ENCODE measurements around the gene LRRC32.

The LRRC32 gene

DNA sequence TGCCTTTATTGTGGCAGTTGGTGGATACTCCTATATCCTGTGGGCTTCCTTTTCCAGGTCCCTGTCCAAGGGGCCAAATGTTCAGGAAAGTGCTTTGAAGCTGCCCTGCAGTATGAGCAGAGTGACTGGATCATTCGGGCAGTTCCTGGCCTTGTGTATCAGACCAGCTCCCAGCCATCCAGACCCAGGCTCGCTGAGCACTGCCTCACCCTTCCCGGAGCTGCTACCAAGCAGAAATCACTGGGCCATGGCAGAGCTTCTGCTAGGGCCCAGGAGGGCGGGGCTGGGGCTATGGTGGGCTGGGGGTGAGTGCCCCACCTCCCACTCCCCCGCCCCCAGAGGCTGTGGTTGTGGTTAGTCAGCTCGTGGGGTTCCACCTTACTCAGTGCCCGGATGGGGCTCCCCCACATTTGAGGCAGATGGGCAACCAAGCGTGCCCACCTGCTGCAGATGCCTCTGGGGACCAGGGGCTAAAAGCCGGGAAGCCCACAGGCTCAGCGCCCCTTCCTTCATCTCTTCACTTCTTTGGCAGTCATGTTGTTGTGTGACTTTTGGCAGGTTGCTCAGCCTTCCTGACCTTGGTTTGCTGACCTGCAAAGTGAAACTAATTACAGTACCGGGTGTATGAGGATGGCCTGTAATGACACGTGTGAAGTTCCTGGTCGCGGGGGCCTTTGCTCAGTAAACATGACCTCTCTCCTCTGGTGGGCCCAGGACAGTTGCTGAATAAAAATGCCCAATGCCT lies 2.1 kb upstream of the LRRC32 start:
- no peak overlapping the region for H2AK5ac ChIP-seq (ENCODE audit: low read length, severe bottlenecking)
- H3K4me1 ChIP-seq (ENCODE audit: control insufficient read depth, insufficient read depth, low read depth, low read length), result peaks cover 48% of the 10 kb centered on the region
- 92% methylated on average over 12 of the region's 14 CpGs for whole genome bisulfite sequencing
- no peak overlapping the region for H3K4me2 ChIP-seq (ENCODE audit: low read length, poor library complexity, severe bottlenecking)
- no peak overlapping the region for H3K27ac ChIP-seq (ENCODE audit: low read length, poor library complexity, severe bottlenecking)
- H2AFZ ChIP-seq (ENCODE audit: low read depth, low read length), result no peak overlapping the region
- no peak overlapping the region for H3K14ac ChIP-seq (ENCODE audit: low read length in 2 of 2)
- H3K23ac ChIP-seq (ENCODE audit: low read length in 2 of 2), result no peak overlapping the region
- no peak overlapping the region for H3K4me3 ChIP-seq (ENCODE audit: insufficient read depth in 1 of 2, low read depth in 1 of 2, low read length in 2 of 2)
- H4K91ac ChIP-seq (ENCODE audit: low read length), result no peak overlapping the region
- peaks cover 0 to 10% of the 10 kb centered on the region in 2 experiments for H3K36me3 ChIP-seq (ENCODE audit: control insufficient read depth in 1 of 2, insufficient read depth in 2 of 2, low read depth in 1 of 2, low read length in 2 of 2)
- peaks cover 0 to 11% of the 10 kb centered on the region in 2 experiments for H3K27me3 ChIP-seq (ENCODE audit: control insufficient read depth in 1 of 2, insufficient read depth in 1 of 2, low read length in 2 of 2)
- no peak overlapping the region for H2BK5ac ChIP-seq (ENCODE audit: low read depth, low read length, poor library complexity, severe bottlenecking)
- DNase-seq, result no peak
- H2BK120ac ChIP-seq (ENCODE audit: low read depth, low read length), result no peak overlapping the region
- H2BK12ac ChIP-seq (ENCODE audit: low read length in 2 of 2), result peak overlapping the region in 1 of 2 experiments; percentile 22
- H3K79me1 ChIP-seq (replicated peaks; ENCODE audit: low read length, poor library complexity, severe bottlenecking), result peaks cover 2% of the 10 kb centered on the region
- H4K8ac ChIP-seq (ENCODE audit: low read length), result no peak overlapping the region
- no peak overlapping the region for H3K4ac ChIP-seq (ENCODE audit: low read depth in 1 of 2, low read length in 2 of 2)
- no peak overlapping the region for H3K9ac ChIP-seq (ENCODE audit: low read length)
- peak overlapping the region; percentile 1 for H2BK15ac ChIP-seq (ENCODE audit: low read depth, poor library complexity, severe bottlenecking)
- no peak overlapping the region for H3K18ac ChIP-seq (ENCODE audit: low read depth in 1 of 2, low read length in 2 of 2)
- no peaks in the 10 kb centered on the region for H3K9me3 ChIP-seq (ENCODE audit: control insufficient read depth, low read length)

GRCh38 chr11:76671626-76672309 lies 1.2 kb upstream of the LRRC32 start:
- Histone ChIP-seq H3K27me3 (ENCODE audit: control insufficient read depth in 1 of 2, insufficient read depth in 1 of 2, low read length in 2 of 2) (peaks cover 0 to 10% of the 10 kb centered on the region in 2 experiments), H2AK5ac (ENCODE audit: low read length, severe bottlenecking) (peak overlapping the region; percentile 5), H2BK5ac (ENCODE audit: low read depth, low read length, poor library complexity, severe bottlenecking) (no peak overlapping the region), H3K18ac (ENCODE audit: low read depth in 1 of 2, low read length in 2 of 2) (no peak overlapping the region), H3K14ac (ENCODE audit: low read length in 2 of 2) (no peak overlapping the region), H3K4me2 (ENCODE audit: low read length, poor library complexity, severe bottlenecking) (no peak overlapping the region), H3K4me3 (ENCODE audit: insufficient read depth in 1 of 2, low read depth in 1 of 2, low read length in 2 of 2) (no peak overlapping the region), H3K9ac (ENCODE audit: low read length) (peak overlapping the region; percentile 30), H2AFZ (ENCODE audit: low read depth, low read length) (no peak overlapping the region), H3K27ac (ENCODE audit: low read length, poor library complexity, severe bottlenecking) (no peak overlapping the region), H2BK120ac (ENCODE audit: low read depth, low read length) (no peak overlapping the region), H3K79me1 (replicated peaks; ENCODE audit: low read length, poor library complexity, severe bottlenecking) (peaks cover 2% of the 10 kb centered on the region), H3K36me3 (ENCODE audit: control insufficient read depth in 1 of 2, insufficient read depth in 2 of 2, low read depth in 1 of 2, low read length in 2 of 2) (peaks cover 0 to 16% of the 10 kb centered on the region in 2 experiments), H2BK15ac (ENCODE audit: low read depth, poor library complexity, severe bottlenecking) (peak overlapping the region; percentile 1), H4K91ac (ENCODE audit: low read length) (no peak overlapping the region), H3K23ac (ENCODE audit: low read length in 2 of 2) (no peak overlapping the region), H3K9me3 (ENCODE audit: control insufficient read depth, low read length) (no peaks in the 10 kb centered on the region), H2BK12ac (ENCODE audit: low read length in 2 of 2) (peak overlapping the region; percentile 22 to 52), H4K8ac (ENCODE audit: low read length) (no peak overlapping the region), H3K4me1 (ENCODE audit: control insufficient read depth, insufficient read depth, low read depth, low read length) (peaks cover 48% of the 10 kb centered on the region), H3K4ac (ENCODE audit: low read depth in 1 of 2, low read length in 2 of 2) (peak overlapping the region in 1 of 2 experiments; percentile 45)
- 95% methylated on average over 3 of the region's 5 CpGs for WGBS
- DNase-seq, result no peak

GRCh38 chr11:76671237-76671592 lies 668 bp upstream of the LRRC32 start:
- Histone ChIP-seq H3K4me1 (ENCODE audit: control insufficient read depth, insufficient read depth, low read depth, low read length) (peaks cover 52% of the 10 kb centered on the region), H2BK15ac (ENCODE audit: low read depth, poor library complexity, severe bottlenecking) (peak overlapping the region; percentile 12), H4K8ac (ENCODE audit: low read length) (peak overlapping the region; percentile 85), H3K9me3 (ENCODE audit: control insufficient read depth, low read length) (no peaks in the 10 kb centered on the region), H3K4me3 (ENCODE audit: insufficient read depth in 1 of 2, low read depth in 1 of 2, low read length in 2 of 2) (peak overlapping the region in 1 of 2 experiments; percentile 94), H2AK5ac (ENCODE audit: low read length, severe bottlenecking) (no peak overlapping the region), H2AFZ (ENCODE audit: low read depth, low read length) (no peak overlapping the region), H3K4me2 (ENCODE audit: low read length, poor library complexity, severe bottlenecking) (peak overlapping the region; percentile 84), H3K27ac (ENCODE audit: low read length, poor library complexity, severe bottlenecking) (no peak overlapping the region), H2BK12ac (ENCODE audit: low read length in 2 of 2) (peak overlapping the region in 1 of 2 experiments; percentile 68), H3K36me3 (ENCODE audit: control insufficient read depth in 1 of 2, insufficient read depth in 2 of 2, low read depth in 1 of 2, low read length in 2 of 2) (peaks cover 0 to 18% of the 10 kb centered on the region in 2 experiments), H4K91ac (ENCODE audit: low read length) (no peak overlapping the region), H3K27me3 (ENCODE audit: control insufficient read depth in 1 of 2, insufficient read depth in 1 of 2, low read length in 2 of 2) (peaks cover 0 to 4% of the 10 kb centered on the region in 2 experiments), H3K14ac (ENCODE audit: low read length in 2 of 2) (no peak overlapping the region), H2BK120ac (ENCODE audit: low read depth, low read length) (peak overlapping the region; percentile 55), H3K23ac (ENCODE audit: low read length in 2 of 2) (no peak overlapping the region), H3K79me1 (replicated peaks; ENCODE audit: low read length, poor library complexity, severe bottlenecking) (peaks cover 2% of the 10 kb centered on the region), H3K4ac (ENCODE audit: low read depth in 1 of 2, low read length in 2 of 2) (peak overlapping the region in 1 of 2 experiments; percentile 47), H3K9ac (ENCODE audit: low read length) (peak overlapping the region; percentile 30), H3K18ac (ENCODE audit: low read depth in 1 of 2, low read length in 2 of 2) (peak overlapping the region in 1 of 2 experiments; percentile 17), H2BK5ac (ENCODE audit: low read depth, low read length, poor library complexity, severe bottlenecking) (no peak overlapping the region)
- 37% methylated on average over 8 of the region's 8 CpGs for whole genome bisulfite sequencing
- no peak for DNase-seq

DNA sequence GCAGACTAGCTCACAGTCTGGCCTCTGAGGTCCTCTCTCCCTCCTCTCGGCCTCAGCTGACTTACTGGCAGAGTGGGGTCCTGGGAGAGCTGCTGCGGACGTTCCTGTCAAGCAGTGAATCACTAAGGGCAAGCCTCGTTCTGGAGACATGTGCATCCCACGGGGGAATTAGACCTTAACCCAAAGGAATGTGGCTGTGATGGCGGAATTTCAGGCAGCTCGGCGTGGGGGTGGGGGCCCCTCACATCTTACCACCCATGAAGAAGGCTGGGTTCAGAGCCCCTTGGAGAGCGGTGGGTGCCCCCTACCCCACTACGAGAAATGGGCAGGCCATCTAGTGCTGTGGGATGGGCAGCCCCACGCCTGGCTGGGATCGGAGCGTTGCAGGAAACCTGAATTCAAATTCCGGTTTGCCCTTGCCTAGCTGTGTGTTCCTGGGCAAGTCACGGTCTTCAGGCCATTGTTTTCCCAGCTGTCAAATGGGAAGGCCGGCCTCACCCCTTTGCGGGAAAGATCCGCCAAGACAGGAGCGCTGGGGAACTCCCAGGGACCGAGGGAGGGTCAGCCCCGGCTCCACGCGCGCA lies 554 bp downstream of the LRRC32 start:
- Histone ChIP-seq H3K14ac (ENCODE audit: low read length in 2 of 2) (peak overlapping the region in 1 of 2 experiments; percentile 69), H2BK5ac (ENCODE audit: low read depth, low read length, poor library complexity, severe bottlenecking) (no peak overlapping the region), H2BK120ac (ENCODE audit: low read depth, low read length) (peak overlapping the region; percentile 55), H2AK5ac (ENCODE audit: low read length, severe bottlenecking) (no peak overlapping the region), H3K4me2 (ENCODE audit: low read length, poor library complexity, severe bottlenecking) (peak overlapping the region; percentile 84), H3K18ac (ENCODE audit: low read depth in 1 of 2, low read length in 2 of 2) (peak overlapping the region; percentile 81), H3K23ac (ENCODE audit: low read length in 2 of 2) (no peak overlapping the region), H2BK15ac (ENCODE audit: low read depth, poor library complexity, severe bottlenecking) (peak overlapping the region; percentile 80), H2AFZ (ENCODE audit: low read depth, low read length) (peak overlapping the region; percentile 31), H3K27me3 (ENCODE audit: control insufficient read depth in 1 of 2, insufficient read depth in 1 of 2, low read length in 2 of 2) (no peaks in the 10 kb centered on the region), H4K91ac (ENCODE audit: low read length) (peak overlapping the region; percentile 30), H3K4ac (ENCODE audit: low read depth in 1 of 2, low read length in 2 of 2) (peak overlapping the region; percentile 13 to 31), H3K4me1 (ENCODE audit: control insufficient read depth, insufficient read depth, low read depth, low read length) (peaks cover 54% of the 10 kb centered on the region), H3K9ac (ENCODE audit: low read length) (peak overlapping the region; percentile 93), H3K27ac (ENCODE audit: low read length, poor library complexity, severe bottlenecking) (peak overlapping the region; percentile 15), H3K4me3 (ENCODE audit: insufficient read depth in 1 of 2, low read depth in 1 of 2, low read length in 2 of 2) (peak overlapping the region; percentile 65 to 94), H3K36me3 (ENCODE audit: control insufficient read depth in 1 of 2, insufficient read depth in 2 of 2, low read depth in 1 of 2, low read length in 2 of 2) (peaks cover 5 to 30% of the 10 kb centered on the region in 2 experiments), H4K8ac (ENCODE audit: low read length) (peak overlapping the region; percentile 51), H3K9me3 (ENCODE audit: control insufficient read depth, low read length) (no peaks in the 10 kb centered on the region), H3K79me1 (replicated peaks; ENCODE audit: low read length, poor library complexity, severe bottlenecking) (peaks cover 2% of the 10 kb centered on the region), H2BK12ac (ENCODE audit: low read length in 2 of 2) (peak overlapping the region in 1 of 2 experiments; percentile 80)
- WGBS, result 20% methylated on average over 17 of the region's 24 CpGs
- peak; percentile 80 for DNase-seq

Measured in mesenchymal stem cell (in vitro differentiated cells and primary cell).